Body of pancreas (tissue), 4 donors: ENCODE results near the gene HOXA1. TPM values are rescaled to one million over a fixed set of nuclear protein-coding genes. Genes with fewer than 3 reads are reported as not detected.

ENCODE experiments used
- ATAC-seq: fragments of 150-250 bp; one replicate; pipeline ENCODE4 v1.9.1; 2016
- DNase-seq, 4 donors: peaks; one replicate each; pipeline ENCODE4 v3.0.0-alpha.2; 2019
- H3K27ac ChIP-seq, 4 donors: fragments of 200-600 bp; sonication (generic); 1 replicate in 3 of 4; 2 replicates in 1 of 4; pipeline versions ENCODE4 v1.5.1 to v1.6.1; 2016 to 2019; ENCODE audit warnings: mild to moderate bottlenecking in 1 of 4, mixed read lengths in 1 of 4, moderate library complexity in 1 of 4
- H3K27me3 ChIP-seq, 2 donors: fragments of 200-600 bp; sonication (generic); one replicate each; pipeline ENCODE4 v1.6.0; 2016; ENCODE audit warnings: mild to moderate bottlenecking in 1 of 2
- H3K36me3 ChIP-seq, 2 donors: fragments of 200-600 bp; sonication (generic); replicated peaks in 1 of 2; 2 replicates each; pipeline ENCODE4 v1.5.1; 2016; ENCODE audit warnings: low read depth in 2 of 2; ENCODE audit not compliant: insufficient read depth in 1 of 2
- H3K4me1 ChIP-seq: fragments of 200-600 bp; sonication (generic); one replicate; pipeline ENCODE4 v1.6.0; 2016
- H3K4me3 ChIP-seq, 2 donors: fragments of 200-600 bp; sonication (generic); 1 replicate in 1 of 2; 2 replicates in 1 of 2; pipeline ENCODE4 v1.5.1; 2016 to 2019
- H3K9me3 ChIP-seq, 3 donors: fragments of 200-600 bp; sonication (generic); 1 replicate in 2 of 3; 2 replicates in 1 of 3; pipeline ENCODE4 v1.5.1; 2016
- CTCF ChIP-seq, 7 experiments: fragments of 450-650 bp in 4 of 7; fragments of 200-600 bp in 3 of 7; sonication (generic) in 3 of 7; IDR thresholded peaks; one replicate each; pipeline ENCODE4 v1.5.1; 2016 to 2019; ENCODE audit warnings: antibody characterized with exemption in 7 of 7
- POLR2A ChIP-seq, 3 donors: fragments of 450-650 bp; IDR thresholded peaks; one replicate each; pipeline ENCODE4 v1.6.1; 2016; ENCODE audit warnings: antibody characterized with exemption in 3 of 3, mild to moderate bottlenecking in 2 of 3
- WGBS, 2 donors: methylation state at CpG; one replicate each; pipeline ENCODE4 v1.1.5; 2017; 5-methylcytosine and 5-hydroxymethylcytosine counted together
- intact Hi-C: fragments of 100-400 bp; cut with DNase I; formaldehyde crosslinking; loops from one replicate; pipeline ENCODE4 v1.15.1; 2023
- total RNA-seq, 2 donors: library from RNA; depleted of rRNA; stranded (reverse); fragments of >200 nt; gene quantifications; one replicate each; pipeline ENCODE4 v1.1.0, GENCODE V29; 2016

HOXA1 gene
- total RNA-seq, 2 donors from 2014 or later = not detected

- TF ChIP-seq POLR2A (IDR thresholded peaks at IDR 0.05) (no peak), CTCF (IDR thresholded peaks at IDR 0.05) (no peak)
- no peaks in the 10 kb centered on the region for H3K9me3 ChIP-seq
- no peaks in the 10 kb centered on the region for H3K4me1 ChIP-seq
- H3K27me3 ChIP-seq = no peaks in the 10 kb centered on the region
- no peak overlapping the region for H3K4me3 ChIP-seq
- intact Hi-C loops = no loop called here
- no peak for ATAC-seq
- H3K36me3 ChIP-seq = no peaks in the 10 kb centered on the region
- DNase-seq = no peak
- no peak overlapping the region for H3K27ac ChIP-seq
- WGBS, 2 donors = 49 to 55% methylated on average over 4 of the region's 4 CpGs
These were observed 14.9 kb downstream of the HOXA1 start for GRCh38 chr7:27080844-27081436.

- Histone ChIP-seq H3K27me3 (no peaks in the 10 kb centered on the region), H3K4me3 (no peak overlapping the region), H3K4me1 (no peaks in the 10 kb centered on the region), H3K36me3 (no peaks in the 10 kb centered on the region), H3K9me3 (no peaks in the 10 kb centered on the region), H3K27ac (no peak overlapping the region)
- no peak for ATAC-seq
- 77 to 100% methylated on average over 1 of the region's 1 CpG for WGBS, 2 donors
- intact Hi-C loops = no loop called here
- no peak for TF ChIP-seq POLR2A (IDR thresholded peaks at IDR 0.05)
- no peak for DNase-seq
These were observed 16.4 kb downstream of the HOXA1 start for GRCh38 chr7:27079234-27079975.

- DNase-seq (no peak), ATAC-seq (no peak)
- H3K27me3 ChIP-seq = no peaks in the 10 kb centered on the region
- no peaks in the 10 kb centered on the region for H3K9me3 ChIP-seq
- no peaks in the 10 kb centered on the region for H3K4me1 ChIP-seq
- H3K36me3 ChIP-seq = no peaks in the 10 kb centered on the region
- H3K27ac ChIP-seq = no peak overlapping the region
- WGBS, 2 donors = 79 to 80% methylated on average over 5 of the region's 5 CpGs
- intact Hi-C loops = no loop called here
- H3K4me3 ChIP-seq = no peak overlapping the region
- TF ChIP-seq POLR2A (IDR thresholded peaks at IDR 0.05) (no peak), CTCF (IDR thresholded peaks at IDR 0.05) (no peak)
These were observed 17.1 kb downstream of the HOXA1 start for GRCh38 chr7:27078616-27079233.

- no peak for DNase-seq
These were observed 22.7 kb downstream of the HOXA1 start for GRCh38 chr7:27073076-27073475.

More at GRCh38 chr7:27073076-27073475, 22.7 kb downstream of the HOXA1 start:
- intact Hi-C loops = no loop called here
- H3K4me1 ChIP-seq = no peaks in the 10 kb centered on the region
- H3K36me3 ChIP-seq = no peaks in the 10 kb centered on the region
- H3K4me3 ChIP-seq = no peak overlapping the region
- H3K27me3 ChIP-seq = no peaks in the 10 kb centered on the region
- H3K9me3 ChIP-seq = no peaks in the 10 kb centered on the region
- ATAC-seq = no peak
- no peak for TF ChIP-seq CTCF (IDR thresholded peaks at IDR 0.05)
- TF ChIP-seq POLR2A (IDR thresholded peaks at IDR 0.05) = no peak
- no peak overlapping the region for H3K27ac ChIP-seq
